Measurements from ENCODE around the gene MECR.
"Not testable (repeated sequence)": the region's sequence is repeated elsewhere in the genome, so short reads cannot be mapped to it uniquely, and the experiment has no call there.

The MECR gene

GRCh38 chr1:29169976-29170375 lies 60.8 kb downstream of the MECR start:
- no peak for DNase-seq (ENCODE audit: low read depth in 2 of 2)

GRCh38 chr1:29167904-29168303 lies 62.8 kb downstream of the MECR start:
- DNase-seq (ENCODE audit: low read depth in 2 of 2), result no peak

GRCh38 chr1:29166291-29166878 lies 64.3 kb downstream of the MECR start:
- no peak for DNase-seq (ENCODE audit: low read depth in 2 of 2)

GRCh38 chr1:29164588-29164987 lies 66.1 kb downstream of the MECR start:
- DNase-seq (ENCODE audit: low read depth in 2 of 2), result no peak

GRCh38 chr1:29162476-29163138 lies 68.1 kb downstream of the MECR start:
- DNase-seq (ENCODE audit: low read depth in 2 of 2), result no peak

- DNase-seq (ENCODE audit: low read depth in 2 of 2), result no peak
These were observed 68.7 kb downstream of the MECR start for GRCh38 chr1:29162025-29162424.

GRCh38 chr1:29159773-29160172 lies 71.0 kb downstream of the MECR start:
- no peak for DNase-seq (ENCODE audit: low read depth in 2 of 2)

- no peak for DNase-seq (ENCODE audit: low read depth in 2 of 2)
These were observed 73.5 kb downstream of the MECR start for GRCh38 chr1:29157269-29157601.

GRCh38 chr1:29156543-29157268 lies 74.0 kb downstream of the MECR start:
- DNase-seq (ENCODE audit: low read depth in 2 of 2), result no peak

GRCh38 chr1:29152046-29152805 lies 78.5 kb downstream of the MECR start:
- DNase-seq (ENCODE audit: low read depth in 2 of 2), result no peak

GRCh38 chr1:29150346-29150745 lies 80.4 kb downstream of the MECR start:
- not testable (repeated sequence) for DNase-seq (ENCODE audit: low read depth in 2 of 2)

GRCh38 chr1:29148656-29149491 lies 81.9 kb downstream of the MECR start:
- DNase-seq (ENCODE audit: low read depth in 2 of 2), result no peak

- DNase-seq (ENCODE audit: low read depth in 2 of 2), result peak; percentile 82 to 83
These were observed 84.8 kb downstream of the MECR start for GRCh38 chr1:29145739-29146437.

- no peak for DNase-seq (ENCODE audit: low read depth in 2 of 2)
These were observed 86.6 kb downstream of the MECR start for GRCh38 chr1:29144178-29144577.

- no peak for DNase-seq (ENCODE audit: low read depth in 2 of 2)
These were observed 88.0 kb downstream of the MECR start for GRCh38 chr1:29142714-29143113.
